Gastrocnemius medialis (tissue), 4 donors: Measurements from ENCODE around the gene PDZRN3. TPM values are rescaled to one million over a fixed set of nuclear protein-coding genes. Genes with fewer than 3 reads are reported as not detected.
A peak's percentile ranks its signal among the peaks of the same experiment; 100 is the strongest.

Source experiments
- ATAC-seq, 2 donors: fragments of 150-250 bp; one replicate each; pipeline ENCODE4 v1.9.1; 2016
- DNase-seq, 2 donors: peaks; one replicate each; pipeline ENCODE4 v3.0.0-alpha.2; 2019
- H3K27ac ChIP-seq, 4 donors: fragments of 200-600 bp; sonication (generic); 1 replicate in 1 of 4; 2 replicates in 3 of 4; pipeline ENCODE4 v1.5.1; 2016 to 2018; ENCODE audit warnings: mild to moderate bottlenecking in 2 of 4, moderate library complexity in 1 of 4
- H3K27me3 ChIP-seq, 3 donors: fragments of 200-600 bp; sonication (generic) in 2 of 3; 1 replicate in 1 of 3; 2 replicates in 2 of 3; pipeline versions ENCODE4 v1.5.1 to v1.6.0; 2016 to 2019; ENCODE audit warnings: mild to moderate bottlenecking in 1 of 3, moderate library complexity in 1 of 3
- H3K36me3 ChIP-seq, 2 donors: fragments of 200-600 bp; sonication (generic) in 1 of 2; one replicate each; pipeline ENCODE4 v1.5.1; 2017 to 2018
- H3K4me1 ChIP-seq, 2 donors: fragments of 200-600 bp; sonication (generic) in 1 of 2; one replicate each; pipeline ENCODE4 v1.5.1; 2016 to 2017; ENCODE audit warnings: mild to moderate bottlenecking in 2 of 2
- H3K4me3 ChIP-seq, 4 donors: fragments of 200-600 bp; sonication (generic) in 3 of 4; 1 replicate in 1 of 4; 2 replicates in 3 of 4; pipeline ENCODE4 v1.5.1; 2016 to 2019; ENCODE audit warnings: mild to moderate bottlenecking in 2 of 4
- H3K9me3 ChIP-seq, 3 donors: fragments of 200-600 bp; sonication (generic) in 2 of 3; 1 replicate in 1 of 3; 2 replicates in 2 of 3; pipeline ENCODE4 v1.5.1; 2016 to 2019
- POLR2A ChIP-seq, 2 donors: fragments of 450-650 bp; IDR thresholded peaks; one replicate each; pipeline ENCODE4 v1.6.1; 2017; ENCODE audit warnings: antibody characterized with exemption in 2 of 2, mild to moderate bottlenecking in 2 of 2, moderate library complexity in 2 of 2
- in situ Hi-C, 4 donors: fragments of 200-750 bp; cut with MboI; loops; one replicate each; pipeline versions ENCODE4 v1.15.0 to v1.8.0; 2017; ENCODE audit warnings: low sequenced_read_pairs in 4 of 4
- intact Hi-C: fragments of 100-400 bp; cut with DNase I; formaldehyde crosslinking; loops from one replicate; pipeline ENCODE4 v1.15.1; 2023; ENCODE audit warnings: low total_unique reads
- total RNA-seq, 4 donors: library from RNA; depleted of rRNA; stranded (reverse); fragments of >200 nt; gene quantifications; one replicate each; pipeline versions ENCODE4 v1.1.0 to v1.2.3, GENCODE V29; 2016
- TF ChIP-seq, protein P1 (sequence below), 5 experiments: fragments of 450-650 bp in 3 of 5; fragments of 200-600 bp in 2 of 5; sonication (generic) in 2 of 5; IDR thresholded peaks in 4 of 5; conservative IDR thresholded peaks in 1 of 5; 1 replicate in 4 of 5; 2 replicates in 1 of 5; pipeline ENCODE4 v1.5.1; 2016 to 2019; ENCODE audit warnings: antibody characterized with exemption in 5 of 5, mild to moderate bottlenecking in 3 of 5, moderate library complexity in 3 of 5

PDZRN3 gene
- total RNA-seq, 4 donors from 2014 or later: 9.1 to 30.3 (median 24.7) TPM

DNA sequence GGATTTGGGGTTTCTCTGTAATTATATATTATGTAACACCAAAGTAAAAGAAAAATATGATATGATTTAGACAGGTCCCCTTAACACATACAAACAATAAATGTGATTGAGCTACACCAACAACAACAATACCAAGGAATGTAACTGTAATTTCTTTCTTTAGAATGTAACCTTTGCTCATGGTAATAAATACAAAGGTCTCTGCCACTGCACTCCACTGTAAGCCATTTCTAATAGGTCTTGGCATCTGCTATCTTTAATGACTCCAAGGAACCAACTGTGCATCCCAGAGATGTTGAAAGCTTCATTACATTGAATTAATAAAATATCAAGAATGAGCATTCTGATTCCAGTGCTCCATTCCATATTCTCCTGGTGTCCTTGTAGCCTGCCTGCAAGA, 88.8 kb downstream of the PDZRN3 start:
- Histone ChIP-seq H3K4me1 (peaks cover 46 to 56% of the 10 kb centered on the region in 2 donors), H3K4me3 (no peak overlapping the region), H3K36me3 (no peaks in the 10 kb centered on the region), H3K27ac (peak overlapping the region in 3 of 4 donors; percentile 43 to 78 (median 71)), H3K9me3 (no peaks in the 10 kb centered on the region), H3K27me3 (no peaks in the 10 kb centered on the region)
- no peak for ATAC-seq
- TF ChIP-seq POLR2A (IDR thresholded peaks at IDR 0.05): no peak
- TF ChIP-seq, protein P1, sequence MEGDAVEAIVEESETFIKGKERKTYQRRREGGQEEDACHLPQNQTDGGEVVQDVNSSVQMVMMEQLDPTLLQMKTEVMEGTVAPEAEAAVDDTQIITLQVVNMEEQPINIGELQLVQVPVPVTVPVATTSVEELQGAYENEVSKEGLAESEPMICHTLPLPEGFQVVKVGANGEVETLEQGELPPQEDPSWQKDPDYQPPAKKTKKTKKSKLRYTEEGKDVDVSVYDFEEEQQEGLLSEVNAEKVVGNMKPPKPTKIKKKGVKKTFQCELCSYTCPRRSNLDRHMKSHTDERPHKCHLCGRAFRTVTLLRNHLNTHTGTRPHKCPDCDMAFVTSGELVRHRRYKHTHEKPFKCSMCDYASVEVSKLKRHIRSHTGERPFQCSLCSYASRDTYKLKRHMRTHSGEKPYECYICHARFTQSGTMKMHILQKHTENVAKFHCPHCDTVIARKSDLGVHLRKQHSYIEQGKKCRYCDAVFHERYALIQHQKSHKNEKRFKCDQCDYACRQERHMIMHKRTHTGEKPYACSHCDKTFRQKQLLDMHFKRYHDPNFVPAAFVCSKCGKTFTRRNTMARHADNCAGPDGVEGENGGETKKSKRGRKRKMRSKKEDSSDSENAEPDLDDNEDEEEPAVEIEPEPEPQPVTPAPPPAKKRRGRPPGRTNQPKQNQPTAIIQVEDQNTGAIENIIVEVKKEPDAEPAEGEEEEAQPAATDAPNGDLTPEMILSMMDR (IDR thresholded peaks at IDR 0.05 in 4 of 5, conservative IDR thresholded peaks at IDR 0.05 in 1 of 5): no peak
- in situ Hi-C loops: no loop called here
- DNase-seq: no peak
- intact Hi-C loops: no loop called here

GRCh38 chr3:73535137-73535536, 89.6 kb downstream of the PDZRN3 start:
- Histone ChIP-seq H3K27ac (no peak overlapping the region), H3K36me3 (no peaks in the 10 kb centered on the region), H3K4me1 (peaks cover 49 to 59% of the 10 kb centered on the region in 2 donors), H3K27me3 (no peaks in the 10 kb centered on the region), H3K9me3 (no peaks in the 10 kb centered on the region), H3K4me3 (no peak overlapping the region)
- no peak for TF ChIP-seq POLR2A (IDR thresholded peaks at IDR 0.05)
- TF ChIP-seq, protein P1 (IDR thresholded peaks at IDR 0.05 in 4 of 5, conservative IDR thresholded peaks at IDR 0.05 in 1 of 5): no peak
- DNase-seq: no peak
- in situ Hi-C loops (no loop called here), intact Hi-C loops (no loop called here)
- no peak for ATAC-seq

DNA sequence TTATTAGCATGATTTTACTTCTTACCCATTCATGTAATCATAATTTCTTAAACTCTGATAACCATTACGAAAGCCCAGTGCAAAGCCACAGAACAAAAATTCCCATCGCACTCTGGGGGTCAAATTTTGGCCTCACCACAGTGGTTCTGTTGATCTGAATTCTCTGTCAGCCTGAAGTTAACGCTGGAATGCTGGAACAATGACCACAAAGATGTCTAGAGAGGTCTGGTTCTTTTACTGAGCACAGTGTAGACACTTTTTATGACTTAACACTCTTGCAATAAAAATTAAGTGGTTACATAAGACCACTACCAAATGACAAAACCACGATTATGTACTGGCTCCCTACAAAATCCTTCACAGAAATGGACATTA, 94.7 kb downstream of the PDZRN3 start:
- intact Hi-C loops (no loop called here), in situ Hi-C loops (no loop called here)
- DNase-seq: no peak
- ATAC-seq: no peak
- no peak overlapping the region for H3K4me3 ChIP-seq
- H3K4me1 ChIP-seq: peaks cover 44 to 50% of the 10 kb centered on the region in 2 donors
- H3K27me3 ChIP-seq: no peaks in the 10 kb centered on the region
- no peaks in the 10 kb centered on the region for H3K36me3 ChIP-seq
- H3K27ac ChIP-seq: peak overlapping the region; percentile 21 to 76 (median 58)
- TF ChIP-seq, protein P1 (IDR thresholded peaks at IDR 0.05 in 4 of 5, conservative IDR thresholded peaks at IDR 0.05 in 1 of 5): no peak
- no peak for TF ChIP-seq POLR2A (IDR thresholded peaks at IDR 0.05)
- no peaks in the 10 kb centered on the region for H3K9me3 ChIP-seq

DNA sequence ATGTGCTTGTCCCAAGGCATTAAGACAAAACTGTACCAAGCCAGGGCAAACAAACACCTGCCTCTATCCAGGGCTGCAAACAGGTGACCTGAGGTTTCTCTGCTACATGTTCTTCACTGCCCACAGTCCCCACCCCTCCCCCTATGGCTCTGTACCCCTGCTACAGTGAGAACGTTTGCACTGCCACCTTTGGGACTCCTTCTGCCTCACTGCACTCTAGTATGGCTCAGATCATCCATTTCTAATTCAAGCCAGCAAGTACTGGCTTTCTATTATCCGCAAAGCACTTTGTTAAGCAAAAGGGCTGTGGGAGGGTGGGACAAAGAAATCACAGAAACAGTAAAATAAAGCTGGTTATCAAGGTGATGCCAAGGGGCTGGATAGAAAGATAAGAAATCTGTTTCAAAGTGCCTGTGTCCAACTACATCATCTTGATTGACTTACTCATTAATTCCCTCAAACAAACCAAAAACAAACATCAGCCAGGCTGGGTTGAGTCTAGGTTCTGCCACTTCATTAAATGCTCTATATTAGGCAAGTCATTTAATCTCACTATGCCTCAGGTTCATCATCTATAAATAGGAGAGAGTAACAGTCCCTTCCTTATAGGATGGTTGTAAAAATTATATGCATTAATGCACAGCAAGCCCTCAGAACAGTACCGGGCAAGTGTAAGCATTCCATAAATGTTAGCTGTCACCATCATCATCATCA, 95.3 kb downstream of the PDZRN3 start:
- H3K4me1 ChIP-seq: peaks cover 42 to 47% of the 10 kb centered on the region in 2 donors
- peak overlapping the region; percentile 21 to 76 (median 58) for H3K27ac ChIP-seq
- ATAC-seq (peak; percentile 79 to 88), DNase-seq (peak in 1 of 2 donors; percentile 23)
- TF ChIP-seq, protein P1 (IDR thresholded peaks at IDR 0.05 in 4 of 5, conservative IDR thresholded peaks at IDR 0.05 in 1 of 5): no peak
- no peak for TF ChIP-seq POLR2A (IDR thresholded peaks at IDR 0.05)
- no peaks in the 10 kb centered on the region for H3K36me3 ChIP-seq
- no peaks in the 10 kb centered on the region for H3K9me3 ChIP-seq
- no peak overlapping the region for H3K4me3 ChIP-seq
- in situ Hi-C loops: no loop called here
- H3K27me3 ChIP-seq: no peaks in the 10 kb centered on the region
- intact Hi-C loops: no loop called here
